ENCODE measurements around the gene TCF15.
"Not testable (repeated sequence)": the region's sequence is repeated elsewhere in the genome, so short reads cannot be mapped to it uniquely, and the experiment has no call there.

Gene TCF15

DNA sequence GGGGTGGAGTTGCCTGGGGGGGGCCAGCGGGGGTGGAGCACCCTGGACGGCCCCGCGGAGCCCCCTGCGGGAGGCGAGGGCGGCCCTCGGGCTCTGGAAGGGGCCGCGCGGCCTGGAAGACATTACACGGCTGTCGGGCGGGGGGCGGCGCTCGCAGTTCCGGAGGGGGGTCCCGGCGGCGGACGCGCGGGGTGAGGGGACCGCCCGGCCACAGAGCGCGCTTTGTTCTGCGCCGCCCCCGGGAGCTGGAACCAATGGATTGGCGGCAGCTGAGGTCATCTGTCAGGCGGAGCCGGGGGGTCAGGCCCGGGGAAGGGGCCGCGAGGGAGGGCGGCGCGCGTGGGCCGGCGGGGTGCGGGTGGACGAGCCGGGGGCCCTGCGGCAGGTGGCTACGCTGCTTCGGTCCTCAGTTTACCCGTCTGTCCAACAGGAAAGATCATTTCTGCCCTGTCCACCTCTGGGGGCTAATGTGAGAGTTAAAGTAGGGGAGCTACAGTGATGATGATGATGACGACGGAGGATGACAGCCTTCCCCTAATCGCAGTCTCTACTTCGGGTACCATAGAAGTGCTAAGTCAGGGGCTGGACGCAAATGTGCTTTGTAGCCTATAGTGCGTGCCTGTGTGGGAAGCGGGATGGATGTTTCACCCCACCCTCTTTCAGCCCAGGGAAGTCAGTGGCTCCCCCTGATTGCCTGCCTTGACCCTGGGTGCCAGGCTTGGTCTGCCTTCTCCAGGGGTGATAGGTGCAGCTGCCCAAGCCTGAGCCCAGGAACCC lies 32.5 kb upstream of the TCF15 start:
- FAIRE-seq: no peak
- DNase-seq (ENCODE audit: low spot score): no peak

DNA sequence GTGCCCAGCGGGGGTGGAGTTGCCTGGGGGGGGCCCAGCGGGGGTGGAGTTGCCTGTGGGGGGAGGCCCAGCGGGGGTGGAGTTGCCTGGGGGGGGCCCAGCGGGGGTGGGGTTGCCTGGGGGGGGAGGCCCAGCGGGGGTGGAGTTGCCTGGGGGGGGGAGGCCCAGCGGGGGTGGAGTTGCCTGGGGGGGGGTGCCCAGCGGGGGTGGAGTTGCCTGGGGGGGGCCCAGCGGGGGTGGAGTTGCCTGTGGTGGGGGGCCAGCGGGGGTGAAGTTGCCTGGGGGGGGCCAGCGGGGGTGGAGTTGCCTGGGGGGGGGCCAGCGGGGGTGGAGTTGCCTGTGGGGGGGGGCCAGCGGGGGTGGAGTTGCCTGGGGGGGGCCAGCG lies 31.9 kb upstream of the TCF15 start:
- FAIRE-seq; DNase-seq (ENCODE audit: low spot score): not testable (repeated sequence)

DNA sequence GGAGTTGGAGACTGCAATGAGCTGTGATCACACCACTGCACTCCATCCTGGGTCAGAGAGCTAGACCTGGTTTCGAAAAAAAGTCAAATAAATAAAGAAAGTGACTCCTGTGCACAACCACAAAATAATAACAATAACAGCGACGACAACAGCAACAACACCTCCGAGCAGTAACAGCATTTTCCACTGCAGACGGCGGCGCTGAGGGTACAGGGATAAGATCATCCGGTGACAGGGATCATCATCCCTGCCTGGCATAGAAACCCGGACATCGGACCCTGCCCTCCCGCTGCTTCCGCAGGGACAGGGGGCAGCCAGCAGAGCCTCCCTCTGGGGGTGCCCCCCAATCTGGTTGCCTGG lies 31.4 kb upstream of the TCF15 start:
- FAIRE-seq (no peak), DNase-seq (ENCODE audit: low spot score) (no peak)

DNA sequence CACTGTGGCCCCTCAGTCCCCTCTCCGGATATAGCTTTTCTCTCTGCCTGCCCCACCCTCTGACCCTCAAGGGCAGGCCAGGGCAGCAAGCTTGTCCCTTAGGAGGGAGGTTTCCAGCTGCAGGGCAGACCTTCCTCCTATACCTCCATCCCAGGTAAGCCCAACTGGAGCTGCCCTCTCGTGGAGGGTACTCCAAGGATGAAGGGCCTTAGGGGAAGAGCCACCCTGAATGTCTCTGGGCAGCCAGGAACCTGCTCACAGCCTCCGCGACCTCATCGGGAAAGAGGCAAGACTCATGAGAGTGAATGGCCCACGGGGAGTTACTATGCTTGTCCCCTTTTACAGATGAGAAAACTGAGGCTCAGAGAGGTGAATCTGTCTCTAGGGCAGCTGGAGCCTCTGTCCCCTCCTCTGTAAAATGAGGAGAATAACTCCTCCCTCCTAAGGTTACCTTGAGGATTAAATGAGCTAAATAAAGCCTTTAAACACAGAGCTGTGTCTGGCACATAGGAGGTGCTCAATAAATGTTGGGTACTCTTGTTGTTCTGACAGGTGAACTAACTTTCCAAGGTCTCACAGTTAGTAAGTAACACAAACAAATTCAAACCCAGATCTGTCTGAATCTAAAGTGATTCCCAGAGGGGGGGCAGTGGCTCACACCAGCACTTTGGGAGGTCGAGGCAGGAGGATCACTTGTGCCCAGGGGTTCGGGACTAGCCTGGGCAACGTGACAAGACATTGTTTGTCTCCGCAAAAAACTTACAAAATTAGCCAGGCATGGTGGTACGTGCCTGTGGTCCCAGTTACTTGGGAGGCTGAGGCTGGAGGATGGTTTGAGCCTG lies 30.8 kb upstream of the TCF15 start:
- DNase-seq (ENCODE audit: low spot score): no peak
- FAIRE-seq: no peak

DNA sequence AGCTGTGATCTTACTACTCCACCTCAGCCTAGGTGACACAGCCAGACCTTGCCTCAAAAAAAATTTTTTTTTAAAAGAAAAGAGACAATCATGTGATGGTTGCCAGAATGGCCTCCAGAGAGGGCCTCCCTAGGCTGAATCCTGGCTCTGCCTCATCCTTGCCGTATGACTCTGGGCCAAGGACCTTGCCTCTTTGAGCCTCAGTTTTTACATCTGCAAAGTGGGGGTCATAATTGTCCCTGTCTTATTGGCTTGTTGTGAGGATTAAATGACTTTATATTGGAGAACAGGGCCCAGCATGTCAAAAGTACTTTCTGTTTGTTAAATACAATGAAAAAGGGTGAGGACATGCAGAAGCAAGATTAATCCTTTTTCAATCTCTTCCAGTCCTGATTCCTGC lies 28.5 kb upstream of the TCF15 start:
- FAIRE-seq (no peak), DNase-seq (ENCODE audit: low spot score) (no peak)

DNA sequence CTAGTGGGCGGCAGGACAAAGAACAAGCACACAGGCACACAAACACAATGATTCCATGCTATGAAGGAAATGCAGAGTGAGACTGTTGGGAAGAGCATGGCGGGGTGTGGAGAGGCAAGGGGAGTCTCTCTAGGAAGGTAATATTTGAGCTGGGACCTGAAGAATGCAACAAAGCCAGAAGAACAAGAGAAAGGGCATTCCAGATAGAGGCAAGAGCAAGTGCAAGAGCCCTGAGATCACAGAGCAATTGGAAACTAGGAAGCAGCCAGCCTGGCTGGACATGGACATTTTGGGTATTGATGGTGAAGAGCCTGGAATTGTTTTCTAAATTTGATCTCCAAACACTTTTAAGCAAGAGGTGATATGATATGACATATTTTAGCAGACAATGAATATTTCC lies 27.4 kb upstream of the TCF15 start:
- DNase-seq (ENCODE audit: low spot score): no peak
- no peak for FAIRE-seq

DNA sequence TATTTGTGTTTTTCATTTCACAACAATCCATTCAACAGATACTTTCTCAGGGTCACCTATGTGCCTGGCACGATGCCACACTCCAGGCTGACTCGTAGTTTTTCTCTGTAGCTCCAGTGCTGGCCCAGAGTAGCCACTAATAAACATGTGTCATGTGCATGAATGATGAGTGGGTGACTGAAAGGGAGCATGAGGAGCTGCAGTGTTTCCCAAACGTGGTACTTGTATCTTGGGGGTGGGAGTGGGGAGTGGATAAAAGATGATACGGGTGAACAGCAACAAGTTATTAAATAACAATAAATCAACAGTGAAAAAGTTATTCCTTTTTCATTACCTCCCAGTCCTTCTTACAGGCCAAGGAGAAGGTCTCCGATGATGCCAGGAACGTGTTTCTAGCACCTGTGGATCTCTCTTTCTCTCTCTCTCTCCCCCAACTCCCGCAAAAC lies 25.8 kb upstream of the TCF15 start:
- FAIRE-seq (no peak), DNase-seq (ENCODE audit: low spot score) (no peak)

DNA sequence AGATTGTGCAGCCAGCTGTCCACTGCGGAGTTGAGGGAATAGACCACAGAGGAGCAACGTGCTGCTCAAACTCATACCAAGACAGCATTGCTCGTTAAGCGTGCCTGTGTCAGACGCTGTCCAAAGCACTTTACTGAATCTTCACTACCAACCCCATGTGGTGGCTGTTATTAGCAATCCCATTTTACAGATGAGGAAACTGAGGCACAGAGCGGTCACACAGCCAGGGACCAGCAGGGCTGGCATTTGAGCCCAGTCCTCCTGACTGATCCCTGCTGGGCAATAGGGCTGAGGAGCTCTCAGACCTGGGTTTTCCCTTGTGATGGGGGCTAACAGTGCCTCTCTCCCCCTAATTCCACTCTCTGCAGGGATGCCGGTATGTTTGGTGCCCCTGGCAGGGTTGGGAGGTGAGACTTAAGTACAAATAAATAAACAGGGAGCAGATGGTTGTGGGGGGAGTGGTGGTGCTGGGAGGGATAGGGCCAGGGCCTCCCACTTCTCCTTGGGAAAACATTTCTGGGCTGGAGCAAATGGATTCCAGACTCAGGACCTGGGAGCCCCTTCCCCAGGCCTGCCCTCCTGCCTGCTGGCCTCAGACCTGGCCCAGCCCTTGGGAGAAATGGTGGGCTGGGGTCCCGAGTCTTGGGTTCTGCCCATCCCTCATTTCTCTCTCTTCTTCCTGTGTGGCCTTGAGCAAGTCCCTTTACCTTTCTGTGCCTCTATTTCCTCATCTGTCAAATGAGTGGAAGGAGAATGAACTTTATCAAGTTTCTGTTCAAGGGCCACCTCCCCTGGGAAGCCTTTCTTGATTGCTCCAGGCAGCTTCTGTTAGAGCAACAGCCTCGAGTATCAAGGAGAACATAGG lies 25.2 kb upstream of the TCF15 start:
- DNase-seq (ENCODE audit: low spot score) (no peak), FAIRE-seq (no peak)

DNA sequence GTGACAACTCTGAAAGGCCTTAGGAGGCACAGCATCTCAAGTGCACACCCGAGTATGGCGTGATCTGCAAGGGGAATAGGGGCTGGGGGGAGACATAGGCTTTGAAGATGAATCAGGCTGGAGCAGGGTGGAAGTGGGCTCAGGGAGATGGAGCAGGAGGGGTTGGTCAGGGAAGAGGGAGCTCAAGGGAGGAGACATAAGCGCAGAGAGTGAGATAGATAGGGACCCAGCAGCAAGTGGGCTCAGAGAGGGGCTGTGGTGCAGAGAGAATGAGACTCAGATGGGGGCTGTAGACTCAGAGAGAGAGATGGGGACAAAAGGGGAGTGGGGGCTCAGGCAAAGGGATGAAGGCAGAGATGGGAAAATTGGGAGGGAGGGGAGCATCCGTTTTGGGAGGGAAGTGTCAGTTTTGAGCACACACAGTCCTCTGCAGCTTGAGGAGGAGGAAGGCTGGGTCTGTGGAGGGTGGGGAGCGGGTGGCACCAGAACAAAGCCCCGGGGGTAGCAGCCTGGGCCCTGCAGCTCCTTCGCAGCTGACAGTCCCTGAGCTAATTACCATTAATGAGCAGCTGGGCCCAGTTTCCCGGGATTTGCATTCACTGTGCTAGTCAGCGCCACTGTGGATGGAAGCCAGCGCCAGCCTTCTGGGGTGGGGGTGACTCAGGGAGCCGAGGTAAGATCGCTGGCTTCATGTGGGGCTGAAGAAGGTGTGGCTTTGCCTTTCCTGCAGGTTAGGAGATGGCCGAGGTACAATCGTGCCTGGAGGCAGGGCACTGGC lies 24.2 kb upstream of the TCF15 start:
- DNase-seq (ENCODE audit: low spot score) (no peak), FAIRE-seq (no peak)

DNA sequence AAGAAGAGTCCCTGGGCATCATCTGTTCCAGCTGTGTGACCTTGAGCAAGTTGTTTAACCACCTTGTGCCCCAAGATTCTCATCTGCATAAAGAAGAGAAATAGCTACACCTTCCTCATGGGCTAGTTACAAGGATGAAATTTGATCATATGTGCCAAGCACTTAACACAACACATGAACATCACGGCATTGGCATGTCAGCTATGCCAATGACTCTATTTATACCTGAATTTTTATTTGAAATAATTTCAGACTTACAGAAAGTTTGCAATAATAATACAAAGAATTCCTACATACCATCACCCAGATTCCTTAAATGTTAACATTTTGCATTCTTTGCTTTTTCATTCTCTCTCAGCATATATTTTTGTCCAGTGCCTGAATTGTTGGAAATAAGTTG lies 21.0 kb upstream of the TCF15 start:
- no peak for FAIRE-seq

DNA sequence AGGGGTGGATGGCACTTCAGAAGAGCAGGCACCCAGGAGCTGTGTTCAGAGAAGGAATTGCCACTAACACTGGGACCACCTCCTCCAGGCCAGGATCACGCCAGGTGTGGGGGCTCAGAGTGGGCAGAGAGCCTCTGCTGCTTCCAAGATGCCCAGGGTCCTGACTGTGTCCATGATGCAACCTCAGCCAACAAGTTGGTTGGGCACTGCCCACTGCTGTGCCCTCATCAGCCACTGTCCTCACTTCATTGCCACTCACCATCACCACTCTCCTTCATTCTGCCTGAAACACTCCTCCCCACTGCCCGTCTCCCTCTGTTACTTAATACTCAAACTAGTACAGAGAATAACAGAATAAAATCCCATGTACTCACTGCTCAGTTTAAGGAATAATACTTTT lies 16.5 kb upstream of the TCF15 start:
- no peak for FAIRE-seq
- DNase-seq (ENCODE audit: low spot score): no peak

More for the DNA sequence above, 21.0 kb upstream of the TCF15 start:
- no peak for DNase-seq (ENCODE audit: low spot score)

DNA sequence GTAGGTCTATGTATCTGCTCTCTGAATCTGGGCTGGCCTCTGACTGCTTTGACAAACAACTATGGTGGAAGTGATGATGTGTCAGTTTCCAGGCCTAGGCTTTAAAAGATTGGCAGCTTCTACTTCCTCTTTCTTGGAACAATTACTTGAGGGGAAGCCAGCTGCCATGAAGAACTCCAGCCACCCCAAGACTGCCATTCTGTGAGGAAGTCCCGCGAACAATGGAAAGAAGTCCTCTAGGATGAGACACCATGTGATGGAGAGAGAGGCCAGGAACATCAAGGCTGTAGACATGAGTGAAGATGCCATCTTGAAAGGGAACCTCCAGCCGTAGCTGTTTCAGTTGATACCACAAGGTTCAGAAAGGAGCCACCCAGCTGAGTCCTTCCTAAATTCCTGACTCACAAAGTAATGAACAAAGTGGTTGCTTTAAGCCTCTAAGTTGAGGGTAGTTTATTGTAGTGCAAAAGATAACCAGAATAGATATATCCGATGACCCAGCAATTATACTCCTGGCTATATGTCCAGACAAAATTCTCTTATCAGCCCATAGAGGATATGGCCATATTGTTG lies 15.3 kb upstream of the TCF15 start:
- no peak for FAIRE-seq
- no peak for DNase-seq (ENCODE audit: low spot score)

DNA sequence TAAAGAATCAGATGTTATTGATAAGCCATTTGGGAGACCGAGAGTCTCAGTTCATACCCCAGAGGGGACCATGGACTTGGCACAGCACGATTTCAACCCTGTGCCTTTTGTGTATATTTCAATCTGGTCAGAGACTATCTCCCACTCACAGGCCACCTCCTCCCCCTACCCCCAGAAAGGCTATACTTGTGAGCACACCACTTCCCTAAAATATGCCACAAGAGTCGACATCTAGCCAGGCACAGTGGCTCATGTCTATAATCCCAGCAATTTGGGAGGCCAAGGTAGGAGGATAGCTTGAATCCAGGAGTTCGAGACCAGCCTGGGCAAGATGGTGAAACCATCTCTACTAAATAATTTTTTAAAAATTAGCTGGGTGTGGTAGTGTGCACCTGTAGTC lies 13.6 kb upstream of the TCF15 start:
- FAIRE-seq (no peak), DNase-seq (ENCODE audit: low spot score) (no peak)

DNA sequence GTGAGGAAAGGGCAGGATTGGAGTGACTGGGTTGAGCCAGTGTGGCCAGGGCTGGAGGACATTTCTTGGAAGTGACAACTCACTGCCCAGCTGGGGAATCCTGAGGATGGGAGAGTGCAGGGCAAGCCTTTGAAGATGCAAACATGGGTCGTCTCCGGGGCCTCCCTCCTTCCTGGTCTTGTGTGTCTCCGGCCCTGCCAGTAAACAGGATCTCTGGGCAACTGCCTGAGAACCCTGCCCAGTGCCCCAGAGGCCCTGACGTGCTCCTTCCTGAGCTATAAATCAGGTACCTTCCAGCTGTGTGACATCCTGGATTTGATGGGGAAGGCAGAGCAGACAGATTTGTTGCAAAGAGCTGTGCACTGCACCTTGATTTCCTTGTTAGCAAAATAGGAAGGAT lies 12.9 kb upstream of the TCF15 start:
- DNase-seq (ENCODE audit: low spot score): no peak
- FAIRE-seq: no peak

DNA sequence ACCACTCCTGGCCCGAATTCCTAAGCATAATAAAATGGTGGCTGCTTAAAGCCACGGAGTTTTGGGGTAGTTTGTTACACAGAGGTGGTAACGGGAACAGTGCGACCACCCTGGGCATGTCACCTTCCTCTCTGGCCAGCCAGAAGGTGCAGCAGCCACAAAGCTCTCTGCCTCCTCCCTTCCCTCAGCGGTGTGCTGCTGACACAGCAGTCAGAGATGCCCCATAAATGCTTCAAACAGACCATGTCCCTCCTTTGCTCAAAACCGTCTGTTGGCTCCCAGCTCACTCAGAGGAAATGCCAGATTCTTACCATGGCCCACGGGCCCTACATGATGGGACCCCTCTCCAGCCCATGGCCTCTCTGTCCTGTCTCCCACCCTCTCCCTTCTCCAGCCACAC lies 12.1 kb upstream of the TCF15 start:
- FAIRE-seq (no peak), DNase-seq (ENCODE audit: low spot score) (no peak)

DNA sequence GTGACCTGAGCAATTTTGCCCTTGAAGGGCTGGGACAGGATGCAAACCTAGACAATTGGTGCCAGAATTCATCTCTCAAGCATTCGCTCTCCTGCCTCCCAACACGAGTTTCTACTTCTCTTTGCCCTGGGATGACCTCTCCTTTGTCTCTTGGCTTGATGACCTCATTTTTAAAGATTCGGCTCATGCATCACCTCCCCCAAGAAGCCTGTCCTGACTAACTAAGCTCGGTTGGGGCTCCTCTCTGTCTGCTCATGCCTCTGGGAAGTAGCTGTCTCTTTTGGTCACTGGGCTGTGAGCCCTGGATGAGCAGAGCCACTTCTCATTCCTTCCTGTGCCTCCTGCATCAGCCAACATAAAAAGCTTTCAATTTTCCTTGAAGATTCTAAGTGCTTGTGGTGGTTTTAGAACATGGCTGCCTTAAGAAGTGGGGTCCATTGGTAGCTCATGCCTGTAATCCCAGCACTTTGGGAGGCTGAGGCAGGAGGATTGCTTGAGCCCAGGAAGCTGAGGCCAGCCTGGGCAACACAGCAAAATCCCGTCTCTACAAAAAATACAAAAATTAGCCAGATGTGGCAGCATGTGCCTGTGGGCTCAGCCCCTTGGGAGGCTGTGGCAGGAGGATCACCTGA lies 11.1 kb upstream of the TCF15 start:
- DNase-seq (ENCODE audit: low spot score): peak; percentile 10
- FAIRE-seq: no peak

DNA sequence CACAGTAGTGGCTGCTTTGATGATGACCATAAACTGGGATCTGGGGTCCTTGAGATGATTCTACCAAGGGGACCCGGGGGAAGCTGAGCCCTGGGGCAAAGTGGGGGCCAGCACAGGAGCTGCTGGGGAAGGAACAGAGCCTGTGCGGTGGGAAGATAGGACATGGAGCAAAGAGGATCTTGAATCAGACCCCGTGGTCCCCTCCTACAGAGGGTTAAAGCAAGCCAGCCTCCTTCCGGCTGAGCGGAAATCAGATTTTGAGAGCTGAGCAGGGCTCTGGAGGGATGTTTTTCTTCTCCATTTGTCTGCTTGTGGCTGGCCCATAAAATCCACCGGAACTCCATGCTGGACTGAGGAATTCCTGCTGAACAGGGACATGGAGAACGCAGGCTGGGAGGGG lies 10.1 kb upstream of the TCF15 start:
- DNase-seq (ENCODE audit: low spot score) (no peak), FAIRE-seq (no peak)

DNA sequence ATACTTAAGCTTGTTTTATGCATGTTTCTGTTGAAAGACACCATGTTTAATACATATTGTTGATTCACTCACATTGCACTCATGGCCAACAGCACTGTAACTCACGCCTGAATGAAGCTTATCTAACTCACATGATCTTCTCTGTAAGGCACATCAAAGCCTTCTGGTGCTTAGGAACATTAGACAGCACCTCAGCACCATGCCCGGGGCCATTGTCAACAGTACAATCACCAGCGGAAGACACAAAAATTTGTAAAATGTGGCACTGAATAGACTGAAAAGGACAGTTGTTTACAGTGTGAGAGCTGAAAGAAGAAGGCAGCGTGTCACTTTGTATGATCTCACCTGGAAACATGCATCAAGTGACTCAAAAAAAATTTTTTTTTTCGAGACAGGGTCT lies 8.9 kb upstream of the TCF15 start:
- DNase-seq (ENCODE audit: low spot score) (no peak), FAIRE-seq (no peak)

DNA sequence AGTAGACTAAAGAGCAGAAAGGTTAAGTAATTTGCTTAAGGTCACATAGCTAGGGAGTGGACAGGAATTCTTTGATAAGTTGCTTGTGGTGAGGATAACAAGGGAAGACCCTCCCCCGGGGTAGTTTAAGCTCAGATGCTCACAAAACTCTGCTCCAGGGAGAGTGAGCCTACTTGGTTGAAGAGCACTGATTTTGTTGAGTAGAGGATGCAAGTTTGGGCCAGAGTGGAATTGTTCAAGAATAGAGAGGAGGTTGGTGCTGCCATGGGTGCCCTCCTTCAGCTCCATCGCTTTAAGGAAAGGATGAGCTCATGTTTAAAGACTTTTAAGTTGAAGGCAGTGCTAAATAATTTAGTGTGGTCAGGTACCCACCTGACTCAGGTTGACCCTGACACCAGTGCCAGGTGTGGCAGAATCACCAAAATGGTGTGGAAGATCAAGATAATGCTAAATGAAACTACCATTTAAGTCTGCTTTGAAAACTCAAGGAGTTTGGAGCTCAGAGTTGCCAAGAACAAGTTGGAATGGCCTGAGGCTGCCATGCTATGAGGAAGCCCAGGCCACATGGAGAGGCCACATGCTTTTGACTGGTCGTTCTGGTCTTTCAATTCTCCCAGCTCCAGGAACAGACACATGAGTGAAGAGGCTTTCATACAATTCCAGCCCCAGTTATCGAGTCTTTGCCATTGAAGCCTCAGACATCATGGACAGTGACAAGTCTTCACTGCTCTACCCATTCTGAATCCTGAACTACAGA lies 8.0 kb upstream of the TCF15 start:
- no peak for DNase-seq (ENCODE audit: low spot score)
- no peak for FAIRE-seq

DNA sequence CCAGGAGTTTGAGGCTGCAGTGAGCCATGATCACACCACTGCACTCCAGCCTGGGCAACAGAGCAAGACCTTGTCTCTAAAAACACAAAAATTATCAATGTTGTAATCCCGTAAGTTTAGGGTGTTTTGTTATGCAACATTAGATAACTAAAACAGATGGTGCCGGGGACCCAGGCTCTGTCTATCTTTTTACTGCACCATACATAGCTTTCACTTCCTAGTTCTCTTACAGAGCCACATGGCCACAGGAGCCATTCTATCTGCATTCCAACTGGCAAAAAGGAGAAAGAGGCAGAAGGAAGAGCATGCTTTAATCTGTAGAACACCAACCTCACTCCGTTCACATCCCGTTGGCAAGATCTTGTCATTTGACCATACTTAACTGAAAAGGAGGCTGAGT lies 5.4 kb upstream of the TCF15 start:
- no peak for FAIRE-seq

More for the DNA sequence above, 5.4 kb upstream of the TCF15 start:
- DNase-seq (ENCODE audit: low spot score): no peak
